ENCODE results near the gene HDGFL2.

Gene HDGFL2

DNA sequence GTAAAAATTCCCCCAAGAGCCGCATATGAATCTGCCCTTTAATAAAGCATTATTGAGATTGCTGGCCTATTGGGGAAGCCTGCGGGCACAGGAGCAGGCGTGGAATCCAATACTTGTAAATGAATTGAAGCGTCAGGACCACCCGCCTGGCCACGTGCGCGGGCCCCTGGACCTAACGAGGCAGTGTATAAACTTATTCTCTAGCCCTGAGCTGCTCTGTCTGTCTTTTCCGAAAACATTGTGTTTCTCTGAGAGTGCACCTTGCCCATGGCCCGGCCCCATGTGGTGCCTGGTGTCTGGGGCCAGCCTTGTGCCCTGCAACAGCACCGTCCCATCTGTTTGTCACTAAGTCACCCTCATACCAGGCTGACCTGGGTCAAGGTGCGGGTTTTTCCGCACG lies 28.9 kb upstream of the HDGFL2 start:
- Mint-ChIP-seq H3K4me3 (no peak overlapping the region), H3K36me3 (ENCODE audit: low read depth) (peaks cover 27% of the 10 kb centered on the region), H3K27ac (peak overlapping the region; percentile 1 to 33 (median 25)), H3K27me3 (ENCODE audit: low read depth) (no peaks in the 10 kb centered on the region), H3K4me1 (peaks cover 12% of the 10 kb centered on the region), H3K9me3 (no peaks in the 10 kb centered on the region)
- TF ChIP-seq, protein P1, sequence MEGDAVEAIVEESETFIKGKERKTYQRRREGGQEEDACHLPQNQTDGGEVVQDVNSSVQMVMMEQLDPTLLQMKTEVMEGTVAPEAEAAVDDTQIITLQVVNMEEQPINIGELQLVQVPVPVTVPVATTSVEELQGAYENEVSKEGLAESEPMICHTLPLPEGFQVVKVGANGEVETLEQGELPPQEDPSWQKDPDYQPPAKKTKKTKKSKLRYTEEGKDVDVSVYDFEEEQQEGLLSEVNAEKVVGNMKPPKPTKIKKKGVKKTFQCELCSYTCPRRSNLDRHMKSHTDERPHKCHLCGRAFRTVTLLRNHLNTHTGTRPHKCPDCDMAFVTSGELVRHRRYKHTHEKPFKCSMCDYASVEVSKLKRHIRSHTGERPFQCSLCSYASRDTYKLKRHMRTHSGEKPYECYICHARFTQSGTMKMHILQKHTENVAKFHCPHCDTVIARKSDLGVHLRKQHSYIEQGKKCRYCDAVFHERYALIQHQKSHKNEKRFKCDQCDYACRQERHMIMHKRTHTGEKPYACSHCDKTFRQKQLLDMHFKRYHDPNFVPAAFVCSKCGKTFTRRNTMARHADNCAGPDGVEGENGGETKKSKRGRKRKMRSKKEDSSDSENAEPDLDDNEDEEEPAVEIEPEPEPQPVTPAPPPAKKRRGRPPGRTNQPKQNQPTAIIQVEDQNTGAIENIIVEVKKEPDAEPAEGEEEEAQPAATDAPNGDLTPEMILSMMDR (IDR thresholded peaks at IDR 0.05; ENCODE audit: unreplicated experiment in 3 of 3), result no peak

GRCh38 chr19:4443966-4444764 lies 27.9 kb upstream of the HDGFL2 start:
- Mint-ChIP-seq H3K36me3 (ENCODE audit: low read depth) (peaks cover 35% of the 10 kb centered on the region), H3K4me3 (no peak overlapping the region), H3K4me1 (peaks cover 17% of the 10 kb centered on the region), H3K27ac (no peak overlapping the region), H3K27me3 (ENCODE audit: low read depth) (no peaks in the 10 kb centered on the region), H3K9me3 (no peaks in the 10 kb centered on the region)
- TF ChIP-seq, protein P1 (IDR thresholded peaks at IDR 0.05; ENCODE audit: unreplicated experiment in 3 of 3), result no peak

GRCh38 chr19:4444765-4445741 lies 27.0 kb upstream of the HDGFL2 start:
- H3K9me3 Mint-ChIP-seq, result no peaks in the 10 kb centered on the region
- H3K27ac Mint-ChIP-seq, result no peak overlapping the region
- H3K36me3 Mint-ChIP-seq (ENCODE audit: low read depth), result peaks cover 34% of the 10 kb centered on the region
- H3K4me1 Mint-ChIP-seq, result peaks cover 17% of the 10 kb centered on the region
- TF ChIP-seq, protein P1 (IDR thresholded peaks at IDR 0.05; ENCODE audit: unreplicated experiment in 3 of 3), result no peak
- no peak overlapping the region for H3K4me3 Mint-ChIP-seq
- H3K27me3 Mint-ChIP-seq (ENCODE audit: low read depth), result no peaks in the 10 kb centered on the region

DNA sequence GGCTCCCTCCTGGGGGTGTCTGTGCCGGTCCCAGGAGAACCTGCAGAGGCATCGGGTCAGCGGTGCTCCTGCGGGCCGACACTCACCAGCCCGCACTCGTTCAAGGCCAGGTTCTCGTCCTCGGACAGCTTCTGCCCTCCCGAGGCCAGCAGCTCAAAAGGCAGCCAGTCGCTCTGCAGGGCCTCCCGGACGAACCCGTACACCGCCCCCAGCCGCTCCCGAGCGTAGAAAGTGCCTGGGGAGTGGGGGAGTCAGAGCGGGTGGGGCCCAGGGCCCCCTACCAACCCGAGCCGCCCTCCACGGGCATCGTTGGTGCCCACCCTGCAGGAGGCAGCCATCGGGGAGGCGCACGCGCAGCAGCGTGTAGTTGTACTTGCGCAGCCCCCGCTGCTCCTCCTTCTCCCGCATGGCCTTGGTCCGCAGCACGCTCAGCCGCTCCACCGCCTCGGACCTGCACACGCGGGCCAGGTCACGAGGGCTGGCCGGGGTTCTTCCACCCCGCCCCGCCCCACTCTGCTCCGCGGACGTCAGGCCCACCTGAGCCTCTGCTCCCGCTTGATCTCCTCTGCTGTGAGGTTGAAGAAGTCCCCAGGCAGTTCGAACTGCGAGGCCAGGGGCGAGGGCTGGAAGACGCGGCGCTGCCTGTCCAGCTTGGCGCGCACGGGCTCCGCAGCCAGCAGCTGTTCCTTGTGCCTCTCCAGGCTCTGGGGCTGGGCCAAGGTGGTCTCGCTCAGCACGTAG lies 26.0 kb upstream of the HDGFL2 start:
- no peaks in the 10 kb centered on the region for H3K9me3 Mint-ChIP-seq
- no peak overlapping the region for H3K27ac Mint-ChIP-seq
- no peak overlapping the region for H3K4me3 Mint-ChIP-seq
- TF ChIP-seq, protein P1 (IDR thresholded peaks at IDR 0.05; ENCODE audit: unreplicated experiment in 3 of 3), result no peak
- peaks cover 36% of the 10 kb centered on the region for H3K36me3 Mint-ChIP-seq (ENCODE audit: low read depth)
- no peaks in the 10 kb centered on the region for H3K27me3 Mint-ChIP-seq (ENCODE audit: low read depth)
- H3K4me1 Mint-ChIP-seq, result peaks cover 17% of the 10 kb centered on the region

- Mint-ChIP-seq H3K27me3 (ENCODE audit: low read depth) (no peaks in the 10 kb centered on the region), H3K4me3 (no peak overlapping the region), H3K27ac (peak overlapping the region in 1 of 3 experiments; percentile 37), H3K9me3 (no peaks in the 10 kb centered on the region), H3K36me3 (ENCODE audit: low read depth) (peaks cover 36% of the 10 kb centered on the region), H3K4me1 (peaks cover 17% of the 10 kb centered on the region)
- TF ChIP-seq, protein P1 (IDR thresholded peaks at IDR 0.05; ENCODE audit: unreplicated experiment in 3 of 3), result no peak
These were observed 25.3 kb upstream of the HDGFL2 start for GRCh38 chr19:4446704-4447200.
